NOMO-1 (cell line): Measurements from ENCODE around the gene NRP1.
"Not testable (repeated sequence)": the region's sequence is repeated elsewhere in the genome, so short reads cannot be mapped to it uniquely, and the experiment has no call there.

Source experiments
- DNase-seq, 2 experiments: peaks; one replicate each; lab custom pipeline; 2025; ENCODE audit not compliant: unreplicated experiment in 2 of 2; lab: John Stamatoyannopoulos, UW

The NRP1 gene

DNA sequence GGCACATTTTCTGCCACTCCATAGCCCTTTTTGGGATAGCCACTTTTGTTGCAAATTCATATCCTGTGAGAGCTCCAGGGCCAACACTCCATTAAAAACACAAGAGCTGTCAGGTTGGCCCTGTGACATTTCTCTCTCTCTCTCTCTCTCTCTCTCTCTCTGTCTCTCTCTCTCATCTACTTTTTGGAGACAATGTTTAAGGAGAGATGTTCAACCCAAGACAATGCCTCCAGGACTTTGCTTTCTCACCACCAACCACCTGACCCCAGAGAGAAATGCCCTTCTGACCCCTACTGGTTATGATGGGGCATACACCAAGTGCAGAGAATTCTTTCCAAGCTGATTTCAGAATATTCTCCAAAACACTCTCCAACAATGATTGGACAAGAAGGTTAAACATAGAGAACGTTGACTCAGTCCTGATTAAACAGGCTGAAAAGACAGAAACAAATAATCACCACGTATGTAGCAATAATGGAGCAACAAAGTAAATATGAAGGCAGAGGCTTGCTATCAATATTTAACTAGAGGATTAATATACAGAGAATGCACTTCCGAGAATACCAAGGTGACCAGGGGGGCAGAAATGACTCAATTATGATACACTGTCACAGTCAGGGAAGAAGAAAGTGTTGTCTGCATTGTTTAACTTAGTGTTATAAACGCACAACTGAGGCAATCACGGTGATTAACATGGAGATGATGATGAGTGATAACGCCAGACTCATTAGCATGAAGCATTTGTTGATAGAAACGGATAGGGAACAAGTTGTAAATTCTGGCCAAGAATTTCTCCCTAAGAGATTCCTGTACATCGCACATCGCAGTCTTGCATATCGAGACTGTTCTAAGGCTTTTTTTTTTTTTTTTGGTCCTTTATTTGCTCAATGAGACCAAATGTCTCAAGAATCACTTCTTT, 178.5 kb downstream of the NRP1 start:
- DNase-seq, result peak in 1 of 2 experiments; percentile 14

DNA sequence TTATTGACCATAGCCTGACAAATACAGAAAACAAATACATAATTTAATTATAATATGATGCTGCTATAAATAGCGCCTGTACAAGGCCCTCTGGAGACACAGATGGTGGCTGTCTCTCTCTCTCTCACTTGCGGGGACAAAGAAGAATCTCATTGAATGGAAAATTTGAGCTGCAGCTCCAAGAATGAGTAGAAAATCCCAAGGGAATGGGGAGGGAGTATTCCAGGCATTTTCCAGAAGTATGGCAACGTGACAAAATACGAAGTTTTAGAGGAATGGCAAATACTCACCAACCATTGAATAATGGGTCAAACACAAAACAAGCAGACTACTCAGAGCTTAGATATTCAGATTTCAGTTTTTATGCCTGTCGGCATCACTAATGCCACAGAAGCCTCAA, 179.9 kb downstream of the NRP1 start:
- no peak for DNase-seq

DNA sequence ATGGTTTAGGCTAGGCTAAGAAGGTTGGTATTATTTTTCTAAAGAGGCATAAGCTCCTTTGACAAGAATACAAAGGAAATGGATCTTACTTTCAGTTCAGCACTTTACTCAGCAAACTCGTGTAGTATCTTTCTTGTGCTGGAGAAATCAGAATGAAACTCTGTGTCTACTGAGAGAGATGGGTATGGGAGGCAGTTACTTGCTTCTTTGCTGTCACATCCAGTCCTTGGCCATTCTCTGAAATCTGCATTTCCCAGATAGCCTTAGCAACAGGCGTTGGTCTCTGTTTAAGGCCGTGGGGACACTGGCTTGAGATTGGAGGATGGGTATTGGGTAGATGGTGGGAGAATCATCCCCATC, 180.5 kb downstream of the NRP1 start:
- no peak for DNase-seq

DNA sequence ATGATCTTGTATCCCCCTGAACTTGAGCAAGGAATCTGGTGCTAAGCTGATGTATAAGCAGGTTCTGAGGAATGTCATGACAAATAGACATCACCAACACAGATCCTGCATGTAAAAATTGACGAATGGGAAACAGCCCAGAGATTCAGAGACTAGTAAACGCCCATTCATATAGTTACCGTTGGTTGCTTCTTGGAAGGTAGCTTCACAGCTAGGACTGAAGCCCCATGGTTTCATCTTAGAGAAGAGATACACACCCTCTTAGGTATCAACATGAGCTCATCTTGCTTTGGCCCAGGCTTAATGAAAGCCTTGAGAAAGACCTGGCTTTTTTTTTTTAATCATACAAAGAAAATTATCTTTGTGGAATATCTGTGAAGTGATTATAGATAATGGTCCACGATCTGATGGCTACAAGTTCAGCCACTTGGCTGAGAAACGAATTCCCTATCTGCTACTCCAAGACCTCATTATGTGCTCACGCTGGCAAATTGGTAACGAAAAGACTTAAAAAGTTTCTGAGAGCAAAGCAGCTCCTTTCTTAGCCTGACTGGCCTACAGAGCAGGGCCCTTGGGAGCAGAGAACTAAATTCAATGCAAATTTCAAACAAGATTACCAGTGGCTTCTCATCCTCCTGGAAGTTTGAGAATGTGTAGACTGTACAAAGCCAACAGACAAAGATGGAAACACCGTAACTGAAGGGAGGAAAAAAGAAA, 181.1 kb downstream of the NRP1 start:
- no peak for DNase-seq

DNA sequence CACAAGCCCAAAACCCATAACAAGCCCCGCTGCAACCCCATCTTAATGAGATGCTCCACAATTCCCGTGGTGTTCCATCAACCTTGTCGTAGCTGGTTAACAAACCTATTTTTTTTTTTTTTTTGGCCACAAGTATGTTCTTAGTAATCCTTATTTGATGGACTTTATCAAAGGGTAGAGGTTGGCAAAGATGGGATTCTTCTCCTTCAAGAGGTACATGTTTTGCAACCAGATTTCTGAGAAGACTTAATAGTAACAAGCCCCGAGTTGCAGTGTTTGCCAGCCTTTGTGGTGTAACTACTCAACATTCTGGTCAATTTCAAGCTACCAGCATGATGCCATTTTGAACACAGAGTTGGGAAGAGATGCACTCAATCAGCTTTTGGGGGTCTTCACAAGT, 181.7 kb downstream of the NRP1 start:
- no peak for DNase-seq

DNA sequence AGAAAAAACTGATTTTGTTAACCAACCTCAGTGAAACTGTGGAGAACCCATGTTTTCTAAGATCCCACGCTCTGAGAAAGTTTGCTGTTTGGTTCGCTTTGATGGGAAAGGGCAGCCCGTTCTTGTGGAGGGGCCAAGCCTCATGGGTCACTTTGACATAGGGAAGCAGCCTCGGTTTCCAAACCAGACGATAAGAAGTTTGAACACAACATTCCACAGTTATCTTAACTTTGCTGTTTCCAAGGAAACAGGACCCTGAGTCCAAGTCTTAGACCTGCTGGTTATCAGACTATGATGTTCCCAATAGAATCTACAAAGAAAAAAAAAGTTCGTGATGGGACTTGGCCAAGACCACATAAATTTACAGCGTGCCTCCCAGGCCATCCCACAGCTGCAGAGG, 182.3 kb downstream of the NRP1 start:
- no peak for DNase-seq

DNA sequence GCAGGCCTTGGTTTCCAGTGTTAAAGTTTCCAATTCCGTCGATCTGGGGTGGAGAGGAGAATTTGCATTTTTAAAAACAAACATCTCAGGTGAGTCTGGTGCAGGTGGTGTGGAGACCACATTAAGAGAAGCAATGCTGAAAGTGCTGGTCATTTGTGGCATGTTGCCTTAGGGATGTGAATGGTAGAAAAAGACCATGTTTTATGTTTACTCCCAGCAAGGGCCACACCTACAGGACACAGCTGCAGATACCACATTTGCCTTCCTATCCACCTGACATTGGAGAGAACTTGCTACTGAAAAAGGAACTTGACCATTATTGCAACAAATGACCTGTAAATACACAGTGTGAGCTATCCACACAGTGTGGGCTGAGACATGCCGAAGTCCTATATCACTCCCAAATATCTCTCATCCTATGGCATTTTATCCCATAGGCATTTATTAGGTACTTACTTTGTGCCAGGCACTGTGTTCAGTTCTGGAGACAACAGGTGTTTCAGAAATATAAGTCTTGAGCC, 183.1 kb downstream of the NRP1 start:
- no peak for DNase-seq

DNA sequence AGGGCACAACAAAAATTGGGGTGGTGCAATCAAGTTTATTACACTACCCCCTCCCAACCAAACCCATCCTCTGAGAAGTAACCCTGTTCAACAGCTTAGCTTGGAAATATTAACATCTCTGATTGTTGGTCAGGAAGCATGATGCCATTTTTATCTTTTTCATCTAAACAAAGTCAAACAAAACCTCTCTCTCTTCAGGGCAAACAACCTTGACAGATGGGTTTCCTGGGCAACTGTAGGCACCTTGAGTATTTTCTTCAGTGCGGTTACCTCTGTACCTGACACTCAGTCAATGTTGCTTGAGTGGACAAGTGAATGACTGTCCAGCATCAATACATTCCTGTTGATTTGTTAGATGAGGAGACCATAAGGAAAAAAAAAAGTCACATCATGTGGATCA, 183.6 kb downstream of the NRP1 start:
- DNase-seq, result no peak

DNA sequence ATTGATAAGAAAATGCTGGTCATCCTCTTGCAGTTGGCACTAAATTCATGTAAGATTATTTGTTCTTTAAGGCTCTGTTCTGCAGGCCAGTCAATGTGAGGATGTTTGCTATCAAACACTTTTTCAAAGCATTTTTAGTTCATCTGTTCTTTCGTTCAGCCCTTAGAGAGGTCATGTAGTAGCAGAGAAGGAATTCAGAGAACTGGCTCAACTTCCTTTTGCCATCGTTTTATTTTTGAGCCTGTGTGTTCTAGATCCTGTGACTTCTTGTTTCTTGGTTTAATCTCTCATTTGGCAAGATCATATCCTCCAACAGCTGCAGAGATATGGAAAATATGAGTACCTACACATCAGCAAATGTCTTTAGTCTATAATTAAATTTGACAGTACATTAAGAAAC, 184.3 kb downstream of the NRP1 start:
- no peak for DNase-seq

DNA sequence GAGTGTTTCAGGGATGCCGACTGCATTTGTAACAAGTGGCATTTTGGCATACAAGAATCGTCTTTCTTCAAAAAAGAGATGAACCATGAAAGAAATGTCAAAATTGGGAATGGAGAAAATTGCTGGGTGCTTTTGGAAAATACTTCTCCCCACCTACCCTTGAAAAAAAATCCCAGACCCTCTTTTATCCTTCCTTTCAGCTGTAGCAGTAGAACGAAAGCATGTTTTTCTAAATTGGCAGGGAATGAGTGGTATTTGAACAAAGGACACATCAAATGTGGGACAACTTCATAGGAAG, 187.5 kb downstream of the NRP1 start:
- DNase-seq, result no peak

DNA sequence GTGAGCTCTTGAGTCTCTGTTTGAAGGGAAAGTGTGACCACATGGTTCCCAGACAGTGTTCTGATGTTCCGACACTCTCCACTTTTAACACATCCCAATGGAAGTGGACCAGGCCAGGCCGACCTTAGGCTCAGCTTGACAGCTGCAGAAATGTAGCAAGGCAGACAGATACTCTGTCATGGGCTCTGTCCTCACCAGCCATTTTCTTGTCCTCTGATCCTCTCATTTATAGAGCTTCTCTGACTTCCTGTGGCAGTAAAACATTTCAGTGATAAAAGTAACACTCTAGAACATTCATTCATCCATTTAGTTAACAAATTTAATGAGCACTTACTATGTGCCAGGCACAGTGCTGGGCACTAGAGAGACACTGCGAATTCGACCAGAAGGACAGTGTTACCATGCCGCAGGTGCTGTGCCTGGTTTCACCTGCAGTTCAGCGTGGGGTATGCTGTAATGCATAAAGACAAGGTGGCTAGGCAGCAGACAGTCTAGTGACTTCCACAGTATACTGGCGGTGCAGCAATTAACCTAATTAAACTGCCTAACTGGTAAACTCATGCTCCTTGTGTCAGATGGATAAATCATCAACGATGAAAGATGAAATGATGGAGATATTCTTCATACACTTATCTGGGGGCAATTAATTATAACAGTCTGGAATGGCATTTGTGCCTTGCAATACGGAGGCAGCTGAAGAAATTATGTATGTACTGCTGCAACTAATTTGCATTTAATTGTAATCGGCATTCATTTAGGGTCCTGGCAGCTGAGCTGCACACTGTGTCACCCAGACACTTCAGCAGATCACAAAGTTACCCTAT, 188.1 kb downstream of the NRP1 start:
- no peak for DNase-seq

DNA sequence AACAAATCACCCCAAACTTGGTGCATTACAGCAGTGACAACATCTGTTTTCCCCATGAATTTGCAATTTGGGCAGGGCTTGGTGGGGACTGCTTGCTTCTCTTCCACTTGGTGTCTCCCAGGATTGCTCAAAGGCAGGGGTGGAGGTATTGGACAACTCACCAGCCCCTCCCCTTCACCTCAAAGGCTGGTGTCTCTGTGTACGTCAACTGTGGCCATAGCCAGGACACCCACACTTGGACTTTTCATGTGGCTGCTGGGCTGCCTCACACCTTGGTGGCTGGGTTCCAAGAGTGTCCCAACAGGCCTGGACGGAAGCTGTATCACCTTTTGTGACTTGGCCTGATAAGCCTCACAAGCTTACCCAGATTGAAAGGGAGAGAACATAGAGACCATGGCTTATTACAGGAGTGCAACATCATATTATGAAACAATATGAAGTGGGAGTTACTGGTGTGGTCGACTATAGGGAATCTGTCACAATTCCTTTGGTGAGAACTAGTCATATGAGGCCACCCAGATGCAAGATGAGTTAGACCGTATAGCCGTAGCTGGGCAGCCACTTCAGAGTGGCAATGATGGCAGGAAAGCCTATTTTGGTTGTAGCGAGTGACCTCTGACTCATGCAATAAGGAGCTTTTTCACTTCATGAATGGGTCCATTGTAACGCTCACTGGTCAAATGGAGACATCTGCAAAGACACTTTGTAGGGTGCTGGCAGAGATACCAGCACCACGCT, 188.8 kb downstream of the NRP1 start:
- DNase-seq, result no peak

DNA sequence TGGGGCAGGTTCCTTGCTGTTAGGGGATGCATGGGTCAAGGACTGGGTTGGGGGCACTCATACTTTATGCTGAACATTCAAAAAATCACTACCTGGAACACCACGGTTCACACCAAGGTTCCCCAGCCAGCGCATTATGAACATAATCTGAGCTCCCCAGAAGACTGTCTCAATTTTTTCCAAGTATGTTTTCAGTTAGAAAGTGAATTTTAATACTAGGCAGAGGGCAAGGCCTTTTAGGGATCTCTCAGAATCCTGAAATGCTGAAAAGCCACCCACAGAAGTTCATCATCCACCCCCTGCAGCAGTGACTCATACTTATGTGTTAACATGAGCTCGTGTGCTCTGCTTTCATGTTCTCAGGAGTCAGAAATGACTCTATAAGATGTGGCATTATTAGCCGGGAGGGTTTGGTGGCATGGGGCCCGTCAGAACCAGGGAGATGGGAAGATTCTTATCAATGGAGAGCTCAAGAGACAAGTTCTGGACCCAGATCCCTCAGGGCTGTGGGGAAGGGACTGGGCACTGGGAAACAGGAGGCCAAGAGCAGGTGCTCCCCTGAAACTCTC, 191.2 kb downstream of the NRP1 start:
- DNase-seq, result no peak

DNA sequence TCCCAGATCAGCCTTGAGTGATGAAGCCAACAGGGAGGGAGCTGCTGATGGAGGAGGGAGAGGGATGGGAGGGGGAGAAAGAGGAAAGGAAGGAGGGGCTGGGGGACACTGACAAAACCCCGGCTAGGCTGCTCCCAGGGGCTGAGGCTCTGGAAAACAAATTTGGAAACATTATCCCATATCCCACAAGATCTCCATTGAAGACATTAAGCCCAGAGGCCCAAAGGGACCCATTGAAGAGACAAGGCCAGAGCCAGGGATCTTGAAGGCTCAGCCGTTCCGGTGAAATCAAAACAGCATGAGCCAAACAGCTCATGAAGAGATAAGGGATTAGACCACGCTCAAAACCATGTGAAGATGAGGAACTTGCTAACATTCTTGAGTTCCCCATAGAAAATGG, 192.2 kb downstream of the NRP1 start:
- DNase-seq, result no peak

DNA sequence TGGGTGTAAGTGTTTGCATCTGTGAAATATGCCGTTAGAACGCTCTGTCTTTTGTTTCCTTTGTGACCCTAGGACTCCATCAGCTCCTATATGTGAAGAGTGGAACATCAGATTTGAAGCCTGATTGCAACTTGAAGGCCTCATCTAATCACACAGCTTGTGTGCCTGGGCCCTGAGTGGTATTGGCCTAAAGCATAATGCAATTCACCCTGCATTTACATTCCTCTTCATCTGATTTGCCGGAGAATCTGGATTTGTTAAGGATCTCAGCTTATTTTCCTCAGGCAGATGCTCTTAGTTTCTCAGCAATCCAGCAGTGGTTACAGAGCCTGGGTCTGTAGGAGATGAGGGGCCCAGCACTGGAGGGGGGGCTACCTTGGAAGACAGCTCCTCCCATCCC, 193.2 kb downstream of the NRP1 start:
- no peak for DNase-seq

DNA sequence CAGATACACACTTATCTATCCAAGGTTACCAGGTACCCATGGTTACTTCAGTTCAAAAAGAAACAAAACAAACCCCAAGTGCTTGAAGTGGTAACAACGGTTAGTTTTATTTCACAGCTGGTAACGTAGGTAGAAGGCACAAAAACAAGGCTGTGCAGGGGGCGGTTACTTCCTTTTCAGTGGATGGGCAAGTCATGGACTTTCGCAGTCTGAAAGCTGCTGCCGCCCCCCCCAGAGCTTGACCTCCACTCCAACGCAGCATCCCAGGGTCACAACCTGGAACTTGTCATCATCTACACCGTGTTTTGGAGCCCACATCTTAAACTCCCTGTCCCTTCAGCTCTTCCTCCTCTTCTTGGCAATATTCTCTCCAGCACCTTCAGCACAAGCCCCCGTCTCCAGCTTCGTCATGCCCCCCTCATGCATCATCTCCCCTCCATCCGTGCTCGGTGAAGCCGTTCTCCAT, 195.3 kb downstream of the NRP1 start:
- no peak for DNase-seq

DNA sequence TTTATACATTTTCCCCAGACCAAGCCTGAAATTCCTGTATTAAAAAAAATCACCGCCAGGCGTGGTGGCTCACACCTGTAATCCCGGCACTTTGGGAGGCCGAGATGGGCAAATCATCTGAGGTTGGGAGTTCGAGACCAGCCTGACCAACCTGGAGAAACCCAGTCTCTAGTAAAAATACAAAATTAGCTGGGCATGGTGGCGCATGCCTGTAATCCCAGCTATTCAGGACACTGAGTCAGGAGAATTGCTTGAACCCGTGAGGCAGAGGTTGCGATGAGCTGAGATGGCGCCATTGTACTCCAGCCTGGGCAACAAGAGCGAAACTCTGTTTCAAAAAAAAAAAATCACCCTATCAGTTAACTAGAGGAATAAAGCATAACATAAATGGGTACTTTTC, 195.8 kb downstream of the NRP1 start:
- not testable (repeated sequence) for DNase-seq

DNA sequence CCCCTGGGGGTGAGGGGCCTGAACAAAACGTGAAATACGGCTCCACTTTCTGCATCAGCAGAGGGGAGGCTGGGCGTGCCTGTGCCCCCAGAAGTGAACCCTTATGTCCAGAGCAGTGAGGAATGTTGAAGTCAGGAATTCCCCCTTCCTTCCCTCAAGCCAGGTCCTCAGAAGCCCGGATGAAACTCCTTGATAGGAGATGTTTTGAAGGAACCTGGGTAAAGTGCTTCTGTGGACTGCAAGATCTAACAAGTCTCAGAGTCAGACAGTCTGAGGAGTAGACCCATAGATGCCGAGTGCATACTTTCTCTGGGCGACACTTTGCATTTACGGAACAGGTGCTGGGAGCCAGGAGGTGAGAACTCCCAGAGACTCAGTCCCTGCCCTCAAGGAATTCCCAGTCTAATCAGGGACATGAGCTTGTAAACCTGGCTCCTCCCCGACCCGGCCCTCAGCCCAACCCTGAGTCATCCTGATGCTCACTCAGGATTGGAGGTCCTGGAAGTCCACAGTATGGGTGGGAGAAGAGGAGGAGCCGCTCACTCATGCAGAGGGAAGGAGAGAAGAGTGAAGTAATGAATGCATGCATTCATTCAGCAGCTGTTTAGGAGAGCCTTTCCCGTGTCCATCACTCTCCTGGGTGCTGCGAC, 197.0 kb downstream of the NRP1 start:
- no peak for DNase-seq

DNA sequence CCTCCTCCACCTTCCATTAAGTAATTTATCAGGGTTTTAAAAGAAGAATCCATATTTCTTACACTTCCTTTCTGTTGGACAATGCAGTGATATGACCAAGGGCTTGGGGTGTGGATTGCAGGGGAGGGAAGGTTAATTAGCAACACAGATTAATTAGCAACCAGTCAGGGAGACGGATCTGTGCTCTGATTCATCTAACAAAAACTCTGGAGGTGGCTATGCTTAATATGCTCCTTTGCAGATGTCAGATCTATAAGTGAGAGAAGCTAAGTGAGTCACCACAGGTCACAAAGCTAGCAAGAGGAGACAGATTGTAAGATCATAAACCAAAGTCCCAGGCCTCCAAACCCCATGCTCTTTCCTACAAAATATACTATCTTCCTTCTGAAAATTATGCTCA, 197.7 kb downstream of the NRP1 start:
- no peak for DNase-seq

DNA sequence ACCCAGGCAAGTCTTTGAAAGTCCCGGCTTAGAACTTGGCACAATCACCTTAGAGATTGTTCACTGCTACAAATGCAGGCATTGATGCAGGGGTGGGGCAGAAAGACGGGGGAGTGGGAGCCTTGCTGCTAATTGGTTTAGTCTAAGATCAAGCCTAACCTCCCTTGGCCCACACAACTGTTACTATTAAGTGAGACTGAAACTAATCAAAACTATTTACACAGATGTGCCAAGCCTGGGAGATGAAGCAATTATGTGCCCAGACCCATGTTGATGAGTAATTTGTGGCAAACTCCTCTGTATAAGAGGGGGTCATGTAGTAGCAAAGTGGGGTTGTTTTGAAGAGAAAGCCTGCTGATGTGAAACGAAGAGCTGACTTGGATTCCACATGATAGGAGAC, 198.2 kb downstream of the NRP1 start:
- DNase-seq, result no peak
